ENCODE results near the gene OR4E1. TPM values are rescaled to one million over a fixed set of nuclear protein-coding genes. Genes with fewer than 3 reads are reported as not detected.
"Not testable (repeated sequence)": the region's sequence is repeated elsewhere in the genome, so short reads cannot be mapped to it uniquely, and the experiment has no call there.

OR4E1 gene
- total RNA-seq, 1 donor from 2014 or later: not detected

GRCh38 chr14:21668377-21668776 is 5.2 kb downstream of the OR4E1 start:
- ATAC-seq (ENCODE audit: poor library complexity) (no peak), DNase-seq (no peak)
- intact Hi-C loops (cut with DNase I): no loop called here

GRCh38 chr14:21656980-21657379 is 16.6 kb downstream of the OR4E1 start:
- ATAC-seq (ENCODE audit: poor library complexity): no peak
- no peak for DNase-seq
- intact Hi-C loops (cut with DNase I): no loop called here

- intact Hi-C loops (cut with DNase I): no loop called here
- DNase-seq (no peak), ATAC-seq (ENCODE audit: poor library complexity) (no peak)
These were observed 19.4 kb downstream of the OR4E1 start for GRCh38 chr14:21654215-21654614.

DNA sequence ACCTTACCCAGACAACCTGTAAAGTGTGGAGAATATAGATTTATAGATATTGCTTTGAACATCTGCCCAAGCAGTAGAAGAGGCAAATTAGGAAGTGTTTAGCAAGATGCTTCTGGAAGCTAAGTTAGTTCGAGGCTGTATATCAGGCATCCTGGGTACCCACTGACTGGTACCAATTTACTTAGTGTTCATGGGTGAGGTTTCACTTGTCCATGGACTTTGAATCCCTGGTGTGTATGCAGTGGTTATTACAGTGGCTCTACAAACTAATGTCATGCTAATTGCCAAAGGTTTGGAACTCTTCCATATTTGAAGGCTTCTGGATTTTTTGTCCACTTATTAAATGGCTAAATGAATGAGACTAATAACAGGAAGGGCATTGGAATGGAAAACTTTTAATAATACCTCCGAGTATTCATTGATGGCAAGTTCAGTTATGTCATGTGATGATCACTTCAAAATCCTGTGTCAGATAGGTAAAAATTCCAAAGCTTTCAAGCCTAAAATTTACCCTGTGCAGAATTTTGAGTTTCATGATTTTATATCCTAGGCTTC is 20.2 kb downstream of the OR4E1 start, which contains the start of gene OR4E2:
Gene OR4E2, plus strand, starts transcription at position 505 of the 555 bp plus-strand sequence. CDS start 11,248 bp downstream, outside the sequence.
- intact Hi-C loops (cut with DNase I): no loop called here
- DNase-seq: no peak
- ATAC-seq (ENCODE audit: poor library complexity): no peak

DNA sequence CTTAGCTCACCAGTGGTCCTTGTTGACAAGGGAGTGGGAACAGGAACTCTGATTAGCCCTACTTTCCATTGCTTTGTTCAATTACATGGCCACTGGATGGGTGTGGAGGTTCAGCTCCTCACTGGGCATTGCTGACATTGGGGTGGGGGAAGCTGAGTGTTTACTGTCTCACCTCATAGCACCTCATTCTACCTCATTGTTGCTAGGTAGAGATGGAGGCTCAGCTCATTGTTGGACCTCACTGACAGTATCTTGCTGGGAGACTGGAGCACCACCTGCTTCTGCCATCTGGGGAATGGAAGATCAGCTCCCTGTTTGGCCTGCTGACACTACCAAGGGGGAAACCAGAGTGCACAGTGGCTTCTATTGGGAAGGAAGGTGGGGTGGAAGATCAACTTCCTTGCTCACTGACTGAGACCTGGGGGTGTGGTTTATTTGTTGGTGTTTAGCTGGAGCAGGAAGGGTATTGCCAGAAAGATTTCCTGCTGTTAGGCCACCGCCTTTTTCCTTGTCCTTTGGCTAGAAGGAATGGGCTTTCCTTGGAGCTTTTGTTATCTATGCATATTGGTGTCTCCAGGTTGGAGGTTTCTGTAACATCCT is 21.3 kb downstream of the OR4E1 start:
- no peak for DNase-seq
- peak; percentile 45 for ATAC-seq (ENCODE audit: poor library complexity)

GRCh38 chr14:21647380-21647779 is 26.2 kb downstream of the OR4E1 start:
- no peak for DNase-seq
- no peak for ATAC-seq (ENCODE audit: poor library complexity)
- intact Hi-C loops (cut with DNase I): no loop called here

More for the DNA sequence above, 21.3 kb downstream of the OR4E1 start:
- intact Hi-C loops (cut with DNase I): no loop called here

DNA sequence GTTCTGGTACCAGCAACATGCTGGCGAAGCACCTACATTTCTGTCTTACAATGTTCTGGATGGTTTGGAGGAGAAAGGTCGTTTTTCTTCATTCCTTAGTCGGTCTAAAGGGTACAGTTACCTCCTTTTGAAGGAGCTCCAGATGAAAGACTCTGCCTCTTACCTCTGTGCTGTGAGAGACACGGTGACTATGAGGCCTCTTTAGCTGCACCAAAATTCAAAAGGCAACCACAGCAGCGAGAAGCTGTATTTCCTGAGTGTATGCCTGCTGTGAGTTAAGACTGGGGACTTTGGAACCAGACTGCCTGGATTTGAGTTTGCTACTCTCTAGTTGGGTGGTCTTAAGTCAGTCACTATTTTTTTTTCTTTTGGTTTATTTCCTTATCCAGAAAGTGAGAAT is 30.2 kb downstream of the OR4E1 start:
- no peak for ATAC-seq (ENCODE audit: poor library complexity)
- DNase-seq: no peak
- intact Hi-C loops (cut with DNase I): no loop called here

DNA sequence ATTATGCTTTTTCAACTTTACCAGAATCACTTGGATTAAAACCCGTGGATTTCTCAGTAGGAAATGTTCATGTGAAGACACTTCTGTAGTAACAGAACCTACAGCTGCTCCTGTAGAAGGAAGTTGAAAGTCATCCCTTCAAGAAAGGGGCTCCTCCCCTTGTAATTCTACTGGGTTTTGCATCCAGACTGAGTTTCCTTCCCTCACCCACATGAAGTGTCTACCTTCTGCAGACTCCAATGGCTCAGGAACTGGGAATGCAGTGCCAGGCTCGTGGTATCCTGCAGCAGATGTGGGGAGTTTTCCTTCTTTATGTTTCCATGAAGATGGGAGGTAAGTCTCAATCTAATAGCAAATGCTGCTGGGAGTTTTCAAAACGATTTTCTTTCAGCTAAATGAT is 30.9 kb downstream of the OR4E1 start:
- intact Hi-C loops (cut with DNase I): no loop called here
- DNase-seq (no peak), ATAC-seq (ENCODE audit: poor library complexity) (no peak)

DNA sequence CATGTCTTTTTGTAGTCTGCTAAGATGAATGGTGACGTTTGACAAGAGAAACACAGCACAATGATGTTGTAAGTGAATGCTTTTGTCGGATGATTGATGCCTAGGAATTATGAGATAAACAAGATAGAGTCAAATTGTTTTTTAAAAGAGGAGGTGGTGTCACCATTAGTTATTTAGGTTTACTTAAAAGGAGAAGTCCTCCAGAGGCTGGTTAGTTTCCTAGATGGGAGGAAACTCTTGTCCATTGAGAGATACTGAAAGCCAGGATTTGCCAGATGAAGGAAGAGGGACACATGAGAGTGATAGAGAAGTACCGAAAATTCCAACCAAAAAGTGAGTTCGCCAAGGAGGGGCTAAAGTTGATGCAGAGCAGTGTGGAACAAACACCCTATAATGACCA is 38.8 kb downstream of the OR4E1 start, which contains the start of gene OR10G2:
Gene OR10G2, minus strand, starts transcription at position 101 of the 400 bp plus-strand sequence. Its CDS starts 98 bp downstream, at position 3.
- no peak for ATAC-seq (ENCODE audit: poor library complexity)
- intact Hi-C loops (cut with DNase I): no loop called here
- no peak for DNase-seq

DNA sequence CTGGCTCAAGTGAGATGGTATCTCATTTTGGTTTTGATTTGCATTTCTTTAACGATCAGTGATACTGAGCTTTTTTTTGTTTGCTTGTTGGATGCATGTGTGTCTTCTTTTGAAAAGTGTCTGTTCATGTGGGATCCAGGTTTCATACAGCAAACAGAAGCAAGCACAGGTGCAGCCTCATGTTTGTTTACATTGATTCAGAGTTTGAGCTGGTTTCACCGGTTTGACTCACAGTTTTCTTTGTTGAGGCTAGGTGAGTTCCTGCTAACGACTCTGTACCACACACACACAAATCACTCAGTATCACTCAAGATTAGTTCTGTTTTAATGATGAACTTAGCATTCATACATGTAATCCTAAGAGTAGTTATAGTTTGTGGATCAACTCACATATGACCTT is 42.5 kb downstream of the OR4E1 start:
- ATAC-seq (ENCODE audit: poor library complexity) (no peak), DNase-seq (no peak)
- intact Hi-C loops (cut with DNase I): no loop called here

GRCh38 chr14:21630503-21630902 is 43.1 kb downstream of the OR4E1 start:
- DNase-seq; intact Hi-C loops (cut with DNase I); ATAC-seq (ENCODE audit: poor library complexity): not testable (repeated sequence)

GRCh38 chr14:21626491-21627230 is 47.0 kb downstream of the OR4E1 start:
- intact Hi-C loops (cut with DNase I): no loop called here
- DNase-seq: no peak
- no peak for ATAC-seq (ENCODE audit: poor library complexity)

Other genes with a start within 250 kb of the OR4E1 start
- 25.5 TPM for gene CHD8, start 217.7 kb downstream of the OR4E1 start, total RNA-seq
- gene RAB2B, start 196.9 kb downstream of the OR4E1 start, total RNA-seq: 16.9 TPM
- 78.1 TPM for gene TOX4, start 196.6 kb downstream of the OR4E1 start, total RNA-seq
- gene METTL3, start 162.5 kb downstream of the OR4E1 start, total RNA-seq: 24.3 TPM
- 3.1 TPM for gene SALL2, start 147.5 kb downstream of the OR4E1 start, total RNA-seq
- not detected for gene OR10G3, start 93.7 kb downstream of the OR4E1 start, total RNA-seq
- gene OR10G2, start 38.9 kb downstream of the OR4E1 start, total RNA-seq: not detected
- gene OR4E2, start 20.0 kb downstream of the OR4E1 start, total RNA-seq: not detected